RKO (cell line): ENCODE results near the gene ZNF93.
"Not testable (repeated sequence)": the region's sequence is repeated elsewhere in the genome, so short reads cannot be mapped to it uniquely, and the experiment has no call there.

Source experiments
- DNase-seq: peaks from one replicate; pipeline ENCODE4 v3.0.0-alpha.2; 2016; ENCODE audit warnings: low spot score

ZNF93 gene

DNA sequence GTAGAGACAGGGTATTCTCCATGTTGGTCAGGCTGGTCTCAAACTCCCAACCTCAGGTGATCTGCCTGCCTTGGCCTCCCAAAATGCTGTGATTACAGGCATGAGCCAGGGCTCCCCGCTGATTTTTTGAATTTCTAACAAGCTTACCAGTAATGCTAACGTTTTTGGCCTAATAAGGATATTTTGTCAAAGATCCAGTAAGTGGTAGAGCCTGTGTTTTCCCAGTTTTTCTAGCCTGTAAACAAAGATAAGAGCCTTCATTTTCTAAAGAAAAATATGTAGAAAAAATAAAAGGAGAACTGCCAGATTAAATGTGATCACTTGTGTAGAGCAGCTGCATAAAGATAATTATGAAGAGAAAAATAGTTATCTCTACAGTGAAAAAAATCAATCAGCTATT is 37.7 kb downstream of the ZNF93 start:
- DNase-seq: no peak

DNA sequence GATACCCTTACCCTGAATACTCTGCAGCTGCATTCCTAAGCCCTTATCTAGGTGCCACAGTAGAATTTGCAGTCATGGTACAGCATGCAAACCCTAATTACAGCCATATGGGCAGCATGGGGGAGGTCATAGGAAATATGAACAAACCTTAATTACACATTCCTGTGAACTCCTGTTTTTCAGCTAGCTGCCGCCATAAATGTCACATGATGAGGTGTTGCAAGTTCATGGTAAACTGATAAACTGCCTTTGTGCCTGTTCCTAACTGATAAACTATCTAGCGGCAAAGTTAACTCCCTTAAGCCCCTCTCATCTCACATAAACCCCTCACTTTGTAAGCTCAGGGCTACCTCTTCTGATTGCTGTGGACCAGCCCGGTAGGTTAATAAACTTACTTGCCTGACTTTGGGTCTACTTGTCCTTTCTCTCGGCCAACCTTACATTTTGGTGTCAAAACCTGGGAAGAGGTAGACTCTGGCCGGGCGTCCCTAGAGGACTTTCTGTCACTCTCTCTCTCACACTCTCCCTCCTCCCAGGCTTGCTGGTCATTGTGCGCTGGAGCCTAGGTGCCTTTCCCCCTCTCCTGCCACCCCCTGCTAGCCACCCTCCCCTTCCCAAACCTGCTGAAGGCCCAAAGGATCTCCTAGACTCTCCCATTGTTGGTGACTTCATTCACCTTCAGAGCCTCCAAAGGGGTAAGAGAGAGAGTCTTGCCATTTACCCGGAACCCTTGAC is 43.3 kb downstream of the ZNF93 start:
- DNase-seq: no peak

DNA sequence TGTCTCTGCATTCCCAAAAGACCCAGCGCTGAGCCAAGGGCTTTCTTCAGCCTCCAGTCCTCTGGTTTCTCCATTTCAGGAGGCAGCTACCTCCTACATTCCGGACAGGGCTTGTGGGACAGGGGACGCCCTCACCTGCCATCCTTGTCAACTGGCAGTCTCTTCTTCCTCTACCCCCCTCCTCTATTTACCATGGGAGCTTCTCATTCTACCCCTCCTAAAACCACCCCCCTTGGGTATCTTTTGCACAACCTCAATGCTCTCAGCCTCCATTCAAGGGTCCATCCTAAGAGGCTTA is 43.8 kb downstream of the ZNF93 start:
- DNase-seq: no peak

DNA sequence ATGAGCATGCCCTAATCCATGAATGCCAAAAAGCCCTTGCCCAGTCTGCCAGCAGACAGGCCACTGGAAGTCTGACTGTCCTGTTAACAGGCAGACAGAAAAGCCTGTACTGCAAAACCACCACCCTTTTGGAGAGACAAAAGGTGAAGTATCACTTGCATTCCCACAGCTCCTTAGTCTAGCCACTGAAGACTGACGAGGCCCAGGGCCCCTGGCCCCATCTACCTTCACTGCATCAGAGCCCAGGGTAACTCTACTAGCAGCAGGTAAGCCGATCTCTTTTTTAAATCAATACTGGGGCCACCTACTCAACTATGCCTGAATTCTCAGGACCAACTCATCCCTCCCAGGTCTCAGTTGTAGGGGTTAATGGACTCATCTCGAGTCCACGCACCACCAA is 45.5 kb downstream of the ZNF93 start:
- DNase-seq: no peak

DNA sequence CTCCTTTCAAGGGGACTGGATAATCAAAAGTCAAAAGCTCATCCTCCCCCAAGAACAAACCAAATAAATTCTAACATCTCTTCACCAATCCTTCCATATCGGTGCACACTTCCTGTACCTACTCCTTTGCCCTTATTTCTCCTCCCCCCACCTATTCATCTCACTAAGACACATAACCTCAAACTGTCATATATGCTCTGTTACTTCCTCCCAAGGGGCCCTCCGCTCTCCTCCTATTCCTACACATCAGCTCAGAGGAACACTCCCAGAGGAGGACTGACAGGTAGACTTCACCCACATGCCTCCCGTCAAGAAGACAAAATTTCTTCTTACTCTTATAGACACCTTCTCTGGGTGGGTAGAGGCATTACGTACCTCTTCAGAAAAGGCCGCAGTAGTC is 48.1 kb downstream of the ZNF93 start:
- no peak for DNase-seq

DNA sequence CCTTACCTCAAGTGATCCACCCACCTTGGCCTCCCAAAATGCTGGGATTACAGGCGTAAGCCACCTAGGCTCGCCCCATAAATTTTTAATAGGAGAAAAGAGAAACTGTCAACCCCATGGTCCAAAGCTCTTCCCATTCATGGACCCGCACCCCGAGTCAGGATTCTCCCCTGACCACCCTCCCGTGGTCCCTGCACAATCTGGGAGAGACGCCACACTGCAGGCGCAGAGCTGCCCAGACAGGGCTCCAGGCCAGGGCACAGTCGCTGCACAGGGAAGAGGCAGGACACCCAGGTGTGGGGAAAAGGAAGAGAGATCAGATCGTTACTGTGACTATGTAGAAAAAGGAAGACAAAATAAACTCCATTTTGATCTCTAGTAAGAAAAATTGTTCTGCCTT is 54.5 kb downstream of the ZNF93 start:
- no peak for DNase-seq

DNA sequence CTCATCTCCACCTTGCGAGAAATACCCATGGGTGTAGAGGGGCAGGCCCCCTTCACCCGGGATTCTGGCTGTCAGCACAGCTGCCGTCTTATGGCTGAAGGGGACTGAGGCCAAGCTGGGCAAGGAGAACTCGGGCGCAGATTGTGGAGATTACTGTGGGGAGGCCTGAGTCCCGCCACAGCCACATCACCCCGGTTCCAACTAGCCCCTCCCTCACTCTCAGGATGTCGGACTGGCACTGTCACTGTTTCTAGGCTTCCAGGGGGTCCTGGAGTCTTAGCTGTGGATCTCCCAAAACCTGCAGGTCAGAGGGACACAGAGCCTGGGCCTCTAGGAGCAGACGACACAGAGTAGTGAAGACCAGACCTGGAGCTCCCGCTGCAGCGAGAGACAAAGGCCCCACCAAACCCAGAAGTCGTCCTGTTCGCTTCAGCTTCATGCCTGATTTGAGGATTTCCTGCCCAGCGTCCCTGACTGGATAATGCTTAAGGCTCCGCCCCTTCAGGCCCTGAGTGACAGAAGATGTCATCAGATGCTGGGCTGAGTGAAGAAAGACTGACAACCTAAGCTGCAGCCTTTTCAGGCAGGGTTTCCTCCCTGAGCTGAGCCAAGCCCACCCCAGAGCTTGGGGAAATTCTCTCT is 55.8 kb downstream of the ZNF93 start:
- no peak for DNase-seq

DNA sequence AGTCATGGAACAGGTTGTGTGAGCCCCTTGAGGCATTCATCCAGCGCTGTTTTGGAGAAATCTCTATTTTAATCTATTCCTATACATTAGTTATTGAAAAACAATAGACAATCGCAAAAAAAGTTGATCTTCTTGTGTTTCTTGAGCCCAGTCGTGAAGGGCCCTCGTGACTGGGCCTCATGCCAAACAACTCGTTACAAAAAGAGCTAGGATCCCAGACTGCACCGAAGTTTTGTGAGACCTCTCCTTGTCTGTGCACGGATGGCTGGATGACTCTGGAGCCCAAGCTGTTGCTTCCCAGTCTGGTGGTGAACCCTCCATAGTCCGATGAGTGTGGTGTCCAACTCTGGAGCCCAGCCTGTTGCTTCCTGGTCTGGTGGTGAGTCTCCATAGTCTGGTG is 57.0 kb downstream of the ZNF93 start:
- not testable (repeated sequence) for DNase-seq

DNA sequence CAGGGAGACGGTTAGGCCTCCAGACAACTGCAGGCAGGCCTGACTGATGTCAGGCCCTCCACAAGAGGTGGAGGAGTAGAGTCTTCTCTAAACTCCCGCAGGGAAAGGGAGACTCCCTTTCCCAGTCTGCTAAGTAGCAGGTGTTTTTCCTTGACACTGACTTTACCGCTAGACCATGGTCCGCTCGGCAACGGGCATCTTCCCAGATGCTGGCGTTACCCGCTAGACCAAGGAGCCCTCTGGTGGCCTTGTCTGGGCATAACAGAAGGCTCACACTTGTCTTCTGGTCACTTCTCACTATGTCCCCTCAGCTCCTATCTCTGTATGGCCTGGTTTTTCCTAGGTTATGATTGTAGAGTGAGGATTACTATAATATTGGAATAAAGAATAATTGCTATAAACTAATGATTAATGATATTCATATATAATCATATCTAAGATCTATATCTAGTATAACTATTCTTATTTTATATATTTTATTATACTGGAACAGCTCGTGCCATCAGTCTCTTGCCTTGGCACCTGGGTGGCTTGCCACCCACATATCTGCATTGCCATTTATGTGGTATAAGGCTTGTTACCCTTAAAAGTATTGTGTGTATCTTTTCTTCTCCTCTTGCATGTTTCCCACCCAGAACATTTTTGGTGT is 58.5 kb downstream of the ZNF93 start:
- DNase-seq: peak; percentile 74

DNA sequence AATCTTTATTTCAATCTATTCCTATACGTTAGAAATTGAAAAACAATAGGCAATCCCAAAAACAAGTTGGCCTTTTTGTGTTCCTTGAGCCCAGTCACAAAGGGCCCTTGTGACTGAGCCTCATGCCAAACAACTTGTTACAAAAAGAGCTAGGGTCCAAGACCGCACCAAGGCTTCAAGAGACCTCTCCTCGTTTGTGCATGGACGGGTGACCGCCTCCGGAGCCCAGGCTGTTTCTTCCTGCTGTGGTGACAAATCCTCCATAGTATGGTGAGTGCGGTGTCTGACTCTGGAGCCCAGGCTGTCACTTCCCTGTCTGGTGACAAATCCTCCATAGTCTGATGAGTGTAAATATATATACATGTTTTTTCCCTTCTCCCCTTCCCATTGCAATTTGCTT is 63.7 kb downstream of the ZNF93 start:
- DNase-seq: no peak

DNA sequence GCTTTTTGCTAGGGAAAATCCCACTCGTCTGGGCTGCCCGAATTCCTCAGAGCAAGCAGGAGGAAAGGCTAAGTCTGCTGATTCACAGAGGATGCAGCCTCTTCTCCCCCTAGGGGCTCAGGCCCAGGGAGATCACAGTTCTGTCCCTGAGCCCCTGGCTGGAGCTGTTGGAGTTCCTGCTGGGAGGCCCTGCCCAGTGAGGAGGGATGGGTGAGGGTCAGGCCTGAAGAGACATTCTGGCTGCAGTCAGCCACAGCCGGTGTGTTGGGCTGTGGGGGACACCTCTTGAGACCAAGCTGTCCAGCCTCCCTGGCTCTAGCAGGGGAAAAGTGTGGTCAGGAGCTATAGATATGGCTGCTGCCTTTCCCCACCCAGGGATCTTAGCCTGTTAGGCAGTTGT is 65.4 kb downstream of the ZNF93 start:
- not testable (repeated sequence) for DNase-seq

DNA sequence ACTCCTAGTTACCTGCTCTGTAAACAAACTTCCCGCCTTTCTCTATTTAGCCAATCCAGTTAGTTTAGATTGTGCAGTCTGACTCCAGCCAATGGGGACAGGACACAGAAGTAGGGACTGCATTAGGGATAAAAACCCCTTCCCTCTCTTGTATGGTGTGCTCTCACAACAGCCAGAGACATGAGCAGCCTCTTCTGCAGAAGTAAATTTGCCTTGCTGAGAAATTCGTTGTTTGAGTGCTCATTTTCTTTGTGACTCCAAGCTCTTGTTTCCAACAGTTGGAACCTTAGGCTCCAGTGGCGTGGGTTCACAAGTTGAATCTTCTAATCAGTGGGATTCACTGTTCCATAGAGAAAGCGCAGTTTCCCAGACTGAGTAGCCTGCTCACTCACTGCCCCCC is 66.1 kb downstream of the ZNF93 start:
- DNase-seq: peak; percentile 21
